HG03460 (cell line): ENCODE results near the gene FAM131B.

Source experiments
- ATAC-seq: cut with Tn5 transposase; IDR thresholded peaks from one replicate; pipeline ENCODE4 v1.9.1; 2021; ENCODE audit not compliant: unreplicated experiment

Gene FAM131B

DNA sequence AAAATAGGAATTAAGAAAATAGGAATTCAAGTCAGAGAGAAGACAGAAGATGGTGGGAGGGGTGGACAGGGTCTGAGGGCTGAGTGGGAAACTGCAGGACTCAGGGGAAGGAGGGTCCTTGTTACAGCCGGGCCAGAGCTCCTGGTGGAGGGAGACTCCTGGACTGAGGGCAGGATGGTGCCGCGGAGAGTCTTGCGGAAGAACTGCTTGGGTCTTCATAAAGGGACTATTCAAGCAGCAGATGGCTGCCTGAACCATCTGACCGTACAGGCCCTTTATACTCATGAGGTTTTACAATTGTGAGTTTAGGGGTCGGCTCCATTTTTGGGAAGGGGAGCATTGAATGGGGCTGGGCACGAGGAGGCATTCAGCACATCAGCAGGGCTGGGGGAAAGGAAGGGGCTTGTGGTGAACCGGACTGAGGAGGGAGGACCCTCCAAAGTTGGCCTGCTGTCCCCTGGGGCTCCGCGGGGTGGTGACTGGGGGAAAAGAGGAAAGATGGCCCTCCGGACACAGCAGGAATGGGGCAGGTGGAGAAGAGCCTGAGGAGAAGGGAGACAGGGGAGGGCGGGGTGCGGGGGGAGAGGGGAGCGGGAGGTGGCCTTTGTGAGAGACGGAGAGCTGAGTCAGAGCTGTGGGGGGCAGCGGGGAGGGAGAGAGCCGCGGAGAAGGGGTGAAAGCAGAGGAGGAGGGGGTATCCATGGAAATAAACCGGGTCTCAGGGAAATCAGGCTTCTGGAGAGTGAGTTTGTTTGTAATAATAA is 1.5 kb downstream of the FAM131B start:
- ATAC-seq = no peak

DNA sequence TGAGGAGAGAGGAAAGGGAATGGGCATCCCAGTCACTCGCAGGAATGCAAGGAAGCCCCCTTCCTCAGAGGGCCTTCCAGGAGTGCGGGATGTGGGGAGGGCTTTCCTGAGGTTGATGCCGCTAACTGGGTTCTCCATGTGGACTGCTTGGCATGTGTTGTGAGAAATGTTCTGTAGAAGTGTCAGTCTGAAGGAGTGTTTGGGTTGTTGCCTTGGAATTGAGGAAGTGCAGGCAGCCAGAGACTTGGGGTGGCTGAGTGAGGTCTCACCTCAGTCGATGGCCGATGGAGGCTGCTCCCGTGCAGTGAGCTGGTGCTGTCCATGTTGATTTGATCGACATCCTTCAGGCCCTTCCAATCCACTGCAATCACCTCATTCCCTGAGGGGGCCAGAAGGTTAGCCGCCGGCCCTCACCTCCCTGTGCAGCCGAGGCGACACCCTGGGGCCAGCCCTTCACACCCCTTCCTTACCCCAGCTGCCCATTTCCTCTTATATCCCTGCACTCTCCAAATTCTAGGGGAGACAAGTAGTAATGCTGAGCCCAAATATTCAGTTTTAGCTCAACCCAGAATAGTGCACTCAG is 2.7 kb downstream of the FAM131B start:
- no peak for ATAC-seq

DNA sequence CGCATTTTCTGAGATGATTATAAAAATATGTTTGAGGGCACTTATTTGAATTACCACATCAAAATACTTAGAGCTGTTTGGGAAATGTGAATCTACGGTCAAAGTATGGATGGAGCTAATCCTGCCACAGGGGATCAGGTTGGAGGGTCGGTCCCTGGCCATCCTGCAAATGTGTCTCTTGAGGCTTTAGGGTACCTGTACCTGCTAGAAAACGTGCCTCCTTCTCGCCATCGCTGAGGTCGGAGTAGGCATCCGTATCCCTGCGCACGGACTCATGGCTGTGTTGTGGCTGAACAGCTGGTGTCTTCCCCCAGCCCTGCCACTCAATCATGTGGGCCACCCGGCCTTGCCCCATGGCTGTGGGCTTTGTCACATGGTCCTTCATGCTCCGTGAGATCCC is 3.9 kb downstream of the FAM131B start:
- ATAC-seq = no peak

DNA sequence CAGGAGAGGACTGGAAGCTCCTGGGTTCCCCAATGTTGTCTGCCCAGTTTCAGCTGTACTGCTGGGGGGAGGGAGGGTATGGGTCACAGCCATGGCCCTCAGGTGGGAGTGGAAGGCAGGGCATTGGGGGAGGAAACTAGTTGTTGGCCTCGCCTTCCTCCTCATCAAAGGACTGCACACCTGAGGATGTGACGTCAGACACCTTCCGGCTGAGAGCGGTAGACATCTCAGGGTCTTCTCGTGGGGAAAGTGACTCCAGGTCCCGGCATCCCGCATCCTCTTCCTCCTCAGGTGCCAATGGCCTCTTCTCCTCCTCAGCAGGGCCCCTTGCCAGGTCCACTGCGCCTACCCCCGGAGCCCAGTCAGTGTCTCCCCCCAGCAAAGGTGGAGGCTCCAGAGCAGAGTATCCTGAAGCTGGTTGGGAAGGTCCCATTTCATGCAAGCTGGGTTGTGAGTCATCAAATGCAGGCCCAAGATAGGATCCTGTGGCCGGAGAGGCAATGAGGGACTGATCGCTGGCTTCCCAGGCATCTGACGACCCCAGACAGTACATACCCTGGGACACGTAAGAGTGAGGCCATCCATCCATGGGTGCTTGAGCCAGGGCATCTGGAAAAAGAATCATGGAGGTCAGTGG is 6.0 kb downstream of the FAM131B start:
- no peak for ATAC-seq

DNA sequence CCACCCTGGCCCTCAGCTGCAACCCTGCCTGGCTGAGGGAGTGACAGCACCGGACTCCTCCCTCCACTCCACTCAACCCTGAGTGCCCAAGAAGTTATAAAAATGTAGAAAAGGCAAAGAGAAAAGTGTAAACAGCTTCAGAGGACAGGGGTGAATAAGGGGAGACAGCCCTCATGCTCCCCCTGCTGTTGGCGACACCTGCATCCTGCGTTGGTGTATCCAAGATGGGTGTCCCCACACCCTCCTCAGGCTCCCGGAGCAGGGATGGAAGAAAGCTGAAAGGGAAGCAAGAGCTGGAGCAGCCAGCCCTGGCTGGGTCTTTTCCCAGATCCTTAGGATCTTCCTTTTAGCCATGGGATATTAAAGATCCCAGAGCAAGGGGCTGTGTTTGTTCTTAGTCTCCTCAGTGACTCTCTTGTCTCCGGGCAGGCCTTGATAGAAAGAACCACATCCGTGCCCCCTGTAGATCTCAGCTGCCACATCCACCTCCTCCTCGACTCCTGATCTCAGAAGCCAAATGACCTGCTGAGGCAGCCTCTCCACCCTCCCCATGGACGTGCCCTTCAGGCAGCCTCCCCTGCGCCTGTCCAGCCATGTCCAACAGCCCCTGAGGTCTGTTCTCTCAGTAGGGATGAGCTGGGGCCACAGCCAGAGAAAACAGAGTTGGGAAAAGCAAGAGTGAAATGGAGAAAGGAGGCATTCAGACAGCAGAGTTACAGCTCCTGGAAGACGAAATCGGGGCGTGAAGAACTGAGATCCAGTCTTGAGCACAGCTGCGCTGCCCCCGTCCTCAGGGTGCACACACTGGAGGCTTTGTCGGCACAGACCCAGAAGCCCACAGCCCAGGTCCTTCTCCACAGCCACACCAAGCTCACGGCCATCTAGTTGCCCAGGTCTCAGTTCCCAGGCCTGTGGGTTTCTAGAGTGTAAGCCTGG is 6.8 kb downstream of the FAM131B start:
- ATAC-seq = no peak

DNA sequence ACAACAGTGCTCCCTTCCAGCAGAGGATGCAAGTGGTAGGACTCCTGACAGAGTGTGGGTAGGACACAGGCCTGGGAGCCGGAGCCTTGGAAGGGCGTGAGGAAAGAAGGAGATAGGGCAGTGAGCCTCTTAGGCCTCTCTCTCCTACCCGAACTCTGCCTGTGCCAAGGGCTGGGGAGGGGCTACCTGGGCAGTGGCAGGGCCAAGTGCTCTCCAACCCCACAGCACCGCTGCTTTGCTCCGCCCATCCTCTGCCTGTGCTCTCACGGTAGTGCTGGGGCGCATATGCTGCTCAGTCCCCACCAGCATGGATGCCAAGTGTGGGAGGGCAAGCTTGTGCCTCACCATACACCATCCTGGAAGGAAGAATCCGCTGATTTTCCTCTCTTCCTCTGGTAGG is 7.5 kb downstream of the FAM131B start:
- no peak for ATAC-seq

DNA sequence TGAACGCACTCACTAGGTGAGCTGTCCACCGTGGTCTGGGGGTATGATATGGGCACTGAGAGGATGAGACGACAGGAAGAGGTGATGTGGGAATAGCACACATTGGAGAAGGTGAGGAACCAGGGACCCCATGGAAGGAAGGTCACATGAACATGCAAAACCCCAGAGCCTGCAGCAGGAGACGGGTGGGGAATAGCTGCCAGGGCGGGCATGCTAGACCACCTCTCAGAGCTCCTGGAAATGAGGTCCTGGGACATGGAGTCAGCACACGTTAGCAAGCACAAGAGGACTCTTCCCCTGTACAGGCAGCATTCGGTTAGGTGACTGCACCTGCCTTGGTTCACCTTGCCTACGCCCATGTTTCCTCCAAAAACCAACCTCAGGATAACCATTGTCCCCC is 8.1 kb downstream of the FAM131B start:
- no peak for ATAC-seq

DNA sequence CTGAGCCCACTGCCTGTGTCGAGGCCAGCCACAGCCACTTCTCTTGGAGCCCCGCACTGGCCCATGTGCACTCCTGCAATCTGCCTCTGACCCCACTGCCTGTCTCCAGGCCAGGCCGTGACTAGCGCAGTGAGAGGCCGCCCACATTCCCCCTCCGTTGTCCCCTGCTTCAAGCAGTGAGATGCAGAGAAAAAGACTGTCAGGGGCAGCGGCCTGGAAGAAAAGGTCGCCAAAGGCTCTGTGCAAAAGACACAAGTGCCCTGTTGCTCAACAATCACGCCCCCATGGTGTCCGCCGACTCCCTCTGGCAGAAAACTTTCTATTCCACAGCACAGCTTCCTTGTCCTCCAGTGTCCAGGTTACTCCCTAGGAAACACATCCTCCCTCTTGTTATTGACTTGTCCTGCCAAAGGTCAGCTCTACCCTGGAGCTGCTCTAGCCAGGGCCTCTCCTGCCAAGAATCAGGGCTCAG is 9.9 kb downstream of the FAM131B start:
- ATAC-seq = no peak

DNA sequence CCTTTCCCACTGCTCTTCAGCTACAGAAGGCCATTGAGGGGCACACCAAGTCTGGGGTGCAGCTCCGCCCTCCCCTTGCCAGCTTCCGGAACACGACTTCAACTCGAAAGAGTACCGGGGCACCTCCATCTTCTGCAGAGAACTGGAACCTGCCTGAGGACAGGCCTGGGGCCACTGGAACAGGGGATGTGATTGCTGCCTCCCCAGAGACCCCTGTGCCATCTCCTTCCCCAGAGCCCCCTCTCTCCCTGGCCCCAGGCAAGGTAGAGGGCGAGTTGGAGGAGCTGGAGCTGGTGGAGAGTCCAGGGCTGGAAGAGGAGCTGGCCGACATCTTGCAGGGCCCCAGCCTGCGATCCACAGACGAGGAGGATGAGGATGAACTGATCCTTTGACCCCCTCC is 10.9 kb downstream of the FAM131B start:
- no peak for ATAC-seq

DNA sequence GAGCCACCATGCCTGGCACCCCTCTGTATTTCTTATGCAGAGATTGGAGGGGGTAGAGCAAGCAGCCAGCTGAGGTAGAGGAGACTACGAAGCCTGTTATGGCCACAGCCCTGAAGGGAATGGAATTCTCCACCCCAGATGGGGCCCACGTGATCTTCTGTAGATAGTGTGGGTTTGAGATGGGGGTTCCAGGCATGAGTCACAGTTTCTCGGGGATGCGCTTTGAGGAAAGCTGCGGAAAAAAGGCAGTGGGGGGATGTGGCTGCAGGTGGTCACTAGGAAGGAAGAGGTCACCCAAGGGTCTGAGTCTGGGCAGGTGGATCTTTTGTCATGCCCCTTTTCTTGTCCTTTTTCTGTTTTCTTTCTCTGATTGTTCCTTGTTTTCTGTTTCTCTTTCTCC is 11.5 kb downstream of the FAM131B start:
- ATAC-seq = no peak

DNA sequence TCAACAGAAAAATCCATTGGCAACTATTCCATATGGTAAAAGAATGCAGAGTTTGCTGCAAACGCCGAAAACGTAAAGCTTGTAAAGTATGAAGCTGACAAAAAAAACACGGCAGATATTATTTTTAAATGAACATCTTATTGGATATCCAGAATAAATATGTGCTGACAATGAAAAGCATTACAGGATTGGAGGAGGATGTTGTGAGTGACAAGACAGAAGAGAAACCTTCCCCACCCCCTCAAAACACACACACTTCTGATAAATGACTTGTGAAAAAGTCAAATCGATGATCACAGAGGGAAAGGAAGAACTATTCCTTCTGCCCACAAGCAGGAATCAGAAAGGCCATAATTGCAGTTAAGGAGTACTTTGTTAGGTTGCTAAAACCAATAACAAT is 14.6 kb downstream of the FAM131B start:
- ATAC-seq = no peak

DNA sequence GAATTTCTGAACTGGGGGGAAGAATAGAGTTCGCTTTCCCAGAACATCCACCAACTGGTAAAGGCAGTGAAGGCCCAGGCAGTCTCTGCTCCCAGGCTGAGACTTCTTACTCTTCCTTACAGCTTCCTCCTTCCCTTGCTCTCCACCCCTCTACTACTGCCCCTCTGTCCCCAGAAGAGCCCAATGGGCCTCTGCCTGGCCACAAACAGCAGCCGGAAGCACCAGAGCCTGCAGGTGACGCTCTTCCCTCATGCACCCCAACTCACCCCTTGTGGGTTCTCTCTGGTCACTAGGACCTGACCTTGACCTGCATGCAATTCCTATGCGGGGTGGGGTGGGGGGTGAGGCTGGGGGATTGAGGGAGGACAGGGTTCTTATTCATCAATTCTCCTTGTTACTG is 16.5 kb downstream of the FAM131B start:
- no peak for ATAC-seq

DNA sequence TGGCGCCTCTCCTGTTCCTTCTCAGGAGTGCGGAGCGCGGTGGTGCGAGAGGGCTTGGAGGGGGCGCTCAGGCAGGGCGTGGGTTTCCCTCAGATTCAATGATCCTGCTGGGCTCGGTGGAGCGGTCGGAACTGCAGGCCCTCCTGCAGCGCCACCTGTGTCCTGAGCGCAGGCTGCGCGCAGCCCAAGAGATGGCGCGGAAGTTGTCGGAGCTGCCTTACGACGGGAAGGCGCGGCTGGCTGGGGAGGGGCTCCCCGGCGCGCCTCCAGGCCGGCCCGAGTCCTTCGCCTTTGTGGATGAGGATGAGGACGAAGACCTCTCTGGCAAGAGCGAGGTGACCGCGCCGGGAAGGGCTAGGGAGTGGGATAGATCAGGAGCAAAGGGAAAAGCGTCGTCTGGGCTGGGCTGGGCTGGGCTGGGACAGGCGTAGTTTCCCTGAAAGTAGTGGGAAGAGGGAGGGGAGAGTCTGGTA is 17.0 kb downstream of the FAM131B start:
- no peak for ATAC-seq

DNA sequence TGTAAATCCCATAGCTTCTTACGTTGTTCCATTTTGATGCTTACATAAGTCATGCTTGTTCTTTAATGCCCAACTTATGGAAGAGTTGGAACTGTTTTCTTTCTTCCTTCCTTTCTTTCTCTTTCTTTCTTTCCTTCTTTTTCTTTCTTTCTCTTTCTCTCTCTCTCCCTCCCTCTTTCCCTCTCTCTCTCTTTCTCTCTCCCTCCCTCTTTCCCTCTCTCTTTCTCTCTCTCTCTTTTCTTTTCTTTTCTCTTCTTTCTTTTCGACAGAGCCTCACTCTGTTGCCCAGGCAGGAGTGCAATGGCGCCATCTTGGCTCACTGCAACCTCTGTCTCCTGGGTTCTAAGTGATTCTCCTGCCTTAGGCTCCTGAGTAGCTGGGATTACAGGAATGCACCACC is 18.9 kb downstream of the FAM131B start:
- ATAC-seq = no peak

DNA sequence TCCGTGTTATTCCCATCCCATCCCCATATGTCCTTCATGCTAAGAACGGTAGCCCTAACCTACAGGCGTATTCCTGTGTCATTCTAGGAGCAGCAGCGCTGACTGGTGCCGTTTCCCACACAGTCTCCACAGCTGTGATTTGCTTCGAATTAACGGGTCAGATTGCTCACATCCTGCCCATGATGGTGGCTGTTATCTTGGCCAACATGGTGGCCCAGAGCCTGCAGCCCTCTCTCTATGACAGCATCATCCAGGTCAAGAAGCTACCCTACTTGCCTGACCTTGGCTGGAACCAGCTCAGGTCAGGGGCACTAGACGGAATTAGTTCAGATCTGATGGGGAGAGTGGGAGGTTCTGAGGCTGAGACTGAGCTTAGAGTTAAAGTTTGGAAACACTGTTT is 20.7 kb downstream of the FAM131B start:
- no peak for ATAC-seq

DNA sequence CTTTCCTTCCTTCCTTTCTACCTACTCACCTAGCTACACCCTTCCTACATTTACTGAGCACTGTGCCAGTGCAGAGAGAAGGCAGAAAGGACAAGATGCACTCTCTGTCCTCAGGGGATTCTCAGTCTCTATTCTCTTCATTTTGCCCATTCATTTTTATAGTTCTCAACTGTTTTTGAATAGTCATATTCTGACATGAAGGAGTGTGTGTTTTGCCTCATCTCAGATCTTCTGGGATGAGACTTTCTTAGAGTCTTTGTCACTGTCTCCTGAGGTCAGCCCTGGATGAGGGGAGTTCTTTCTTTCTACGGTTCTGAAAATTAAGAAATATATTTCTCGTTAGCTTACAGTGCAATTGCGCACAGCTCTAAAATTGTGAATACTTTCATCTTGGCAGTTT is 25.3 kb downstream of the FAM131B start:
- no peak for ATAC-seq

DNA sequence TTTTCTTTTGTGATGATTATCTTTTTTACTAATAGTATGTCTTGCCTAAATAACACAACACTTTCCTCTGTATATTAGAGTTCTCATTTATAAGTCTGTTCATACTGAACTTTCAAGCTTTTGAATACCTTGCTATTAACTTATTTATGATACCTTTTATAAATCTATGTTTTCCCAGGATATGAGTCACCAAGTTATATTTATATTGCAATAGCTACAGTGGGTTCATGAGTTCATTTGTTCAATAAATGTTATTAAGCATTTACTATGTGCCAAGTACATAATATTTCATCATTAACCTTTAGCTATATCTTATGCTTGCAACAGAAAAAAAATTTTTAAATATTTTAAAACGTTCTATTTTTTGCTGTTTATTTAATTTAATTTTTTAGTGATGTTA is 28.3 kb downstream of the FAM131B start:
- no peak for ATAC-seq

DNA sequence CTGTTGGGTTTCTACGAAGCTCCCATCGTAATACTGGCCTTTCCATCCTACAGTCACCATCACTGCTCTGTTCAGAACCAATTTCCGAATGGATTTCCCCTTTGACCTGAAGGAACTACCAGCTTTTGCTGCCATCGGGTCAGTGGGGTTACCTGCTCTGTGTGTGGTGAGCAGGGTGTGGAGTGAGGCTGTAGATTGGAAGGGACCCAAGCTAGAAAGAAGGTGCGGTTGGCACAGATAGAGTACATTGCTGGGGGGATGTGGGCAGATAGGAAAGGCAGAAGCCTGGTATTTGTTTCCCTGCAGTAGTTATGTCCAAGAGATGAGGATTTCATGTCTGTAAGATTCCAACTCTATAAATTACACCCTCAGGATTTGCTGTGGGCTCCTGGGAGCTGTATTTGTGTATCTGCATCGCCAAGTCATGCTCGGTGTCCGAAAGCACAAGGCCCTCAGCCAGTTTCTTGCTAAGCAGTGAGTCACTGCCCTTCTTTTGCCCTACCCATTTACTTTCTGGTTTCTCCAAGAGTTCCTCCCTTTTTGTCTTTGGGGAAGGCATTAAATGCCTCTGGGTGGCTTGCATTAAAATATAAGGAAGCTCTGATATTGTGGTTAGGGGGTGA is 31.2 kb downstream of the FAM131B start:
- no peak for ATAC-seq

DNA sequence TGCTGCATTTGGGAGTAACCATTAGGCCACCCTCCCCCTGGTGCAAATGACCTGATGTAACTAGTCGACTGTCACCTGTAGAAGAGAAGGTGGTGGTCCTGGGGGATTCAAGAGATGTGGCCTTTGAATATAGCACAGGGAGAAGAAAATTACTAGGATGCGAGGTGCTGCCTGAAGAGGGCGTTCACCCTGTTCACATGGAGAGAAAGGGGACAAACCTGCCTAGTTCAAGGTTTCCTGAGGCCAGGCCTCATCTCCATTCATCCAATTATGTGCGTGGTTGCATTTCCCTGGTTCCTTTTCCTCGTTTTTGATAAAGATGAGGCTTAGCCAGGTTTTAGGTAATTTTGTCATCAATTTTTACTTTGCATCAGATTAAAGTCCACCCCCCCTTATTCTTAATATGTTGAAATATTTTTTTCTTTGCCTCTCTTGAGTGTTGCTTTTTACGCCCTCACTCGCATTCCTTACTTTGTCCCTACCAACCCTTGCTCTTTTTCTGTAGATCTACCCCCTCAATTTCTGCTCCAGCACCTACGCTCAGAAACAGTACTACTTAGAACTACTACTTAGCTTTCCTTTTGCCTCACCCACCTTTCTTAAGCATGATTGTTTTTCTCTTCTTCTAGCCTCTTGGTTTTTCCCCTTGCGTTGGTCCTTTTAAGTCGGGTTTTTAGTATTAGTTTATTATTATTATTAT is 32.9 kb downstream of the FAM131B start:
- ATAC-seq = no peak

DNA sequence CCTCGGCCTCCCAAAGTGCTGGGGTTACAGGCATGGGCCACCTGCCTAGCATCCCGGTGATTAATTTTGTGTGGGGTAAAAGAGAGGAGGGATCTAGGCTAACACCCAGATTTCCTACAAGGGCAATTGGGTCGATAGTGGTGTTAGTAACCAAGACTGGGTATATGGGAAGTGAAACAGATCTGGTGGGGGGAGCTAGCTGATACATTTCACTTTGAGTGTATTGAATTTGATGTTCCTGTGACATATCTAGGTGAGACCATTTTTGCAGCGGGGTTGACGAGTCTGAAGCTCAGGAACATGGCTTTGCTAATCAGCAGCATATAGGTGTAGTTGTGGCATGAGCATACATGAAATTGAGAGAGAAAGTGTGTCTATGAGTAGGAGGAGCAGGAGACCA is 34.6 kb downstream of the FAM131B start:
- ATAC-seq = no peak
